Thyroid gland (tissue), 4 donors: Measurements from ENCODE around the gene L1CAM.

ENCODE experiments used
- CTCF ChIP-seq, 6 experiments: fragments of 200-600 bp in 3 of 6; fragments of 450-650 bp in 3 of 6; sonication (generic) in 3 of 6; IDR thresholded peaks; one replicate each; pipeline ENCODE4 v1.5.1; 2016 to 2019; ENCODE audit warnings: antibody characterized with exemption in 6 of 6, mild to moderate bottlenecking in 2 of 6, inconsistent platforms in 1 of 6, moderate library complexity in 1 of 6
- POLR2A ChIP-seq, 2 donors: fragments of 450-650 bp; IDR thresholded peaks; one replicate each; pipeline ENCODE4 v1.6.1; 2017; ENCODE audit warnings: antibody characterized with exemption in 2 of 2, mild to moderate bottlenecking in 2 of 2, moderate library complexity in 1 of 2

- TF ChIP-seq POLR2A (IDR thresholded peaks at IDR 0.05): no peak
- TF ChIP-seq CTCF (IDR thresholded peaks at IDR 0.05): no peak
Observed at GRCh38 chrX:153824348-153824747, 61.6 kb downstream of the L1CAM start.
